ENCODE measurements around the gene ING2.

DNA sequence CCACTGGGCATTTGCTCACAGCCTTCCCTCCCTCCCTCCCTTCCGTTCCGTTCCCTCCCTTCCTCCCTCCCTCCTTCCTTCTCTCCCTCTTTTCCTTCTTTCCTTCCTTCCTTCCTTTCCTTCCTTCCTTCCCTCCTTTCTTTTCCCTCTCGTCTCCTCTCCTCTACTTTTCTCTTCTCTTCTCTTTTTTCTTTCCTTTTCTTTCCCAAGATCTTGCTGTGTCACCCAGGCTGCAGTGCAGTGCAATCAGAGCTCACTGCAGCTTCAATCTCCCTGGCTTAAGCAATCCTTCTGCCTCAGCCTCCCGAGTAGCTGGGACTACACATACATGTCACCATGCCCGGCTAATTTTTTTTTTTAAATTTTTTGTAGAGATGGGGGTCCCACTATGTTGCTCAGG is 26.7 kb upstream of the ING2 start:
- TF ChIP-seq CREB5 (CRISPR knock-in tag; IDR thresholded peaks at IDR 0.05; ENCODE audit: low read depth) = no peak
- TF ChIP-seq ZFP3 (CRISPR knock-in tag; IDR thresholded peaks at IDR 0.05) = no peak
- TF ChIP-seq, protein P1, sequence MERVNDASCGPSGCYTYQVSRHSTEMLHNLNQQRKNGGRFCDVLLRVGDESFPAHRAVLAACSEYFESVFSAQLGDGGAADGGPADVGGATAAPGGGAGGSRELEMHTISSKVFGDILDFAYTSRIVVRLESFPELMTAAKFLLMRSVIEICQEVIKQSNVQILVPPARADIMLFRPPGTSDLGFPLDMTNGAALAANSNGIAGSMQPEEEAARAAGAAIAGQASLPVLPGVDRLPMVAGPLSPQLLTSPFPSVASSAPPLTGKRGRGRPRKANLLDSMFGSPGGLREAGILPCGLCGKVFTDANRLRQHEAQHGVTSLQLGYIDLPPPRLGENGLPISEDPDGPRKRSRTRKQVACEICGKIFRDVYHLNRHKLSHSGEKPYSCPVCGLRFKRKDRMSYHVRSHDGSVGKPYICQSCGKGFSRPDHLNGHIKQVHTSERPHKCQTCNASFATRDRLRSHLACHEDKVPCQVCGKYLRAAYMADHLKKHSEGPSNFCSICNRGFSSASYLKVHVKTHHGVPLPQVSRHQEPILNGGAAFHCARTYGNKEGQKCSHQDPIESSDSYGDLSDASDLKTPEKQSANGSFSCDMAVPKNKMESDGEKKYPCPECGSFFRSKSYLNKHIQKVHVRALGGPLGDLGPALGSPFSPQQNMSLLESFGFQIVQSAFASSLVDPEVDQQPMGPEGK (CRISPR knock-in tag; IDR thresholded peaks at IDR 0.05; ENCODE audit: borderline replicate concordance) = no peak
- TF ChIP-seq GLIS3 (CRISPR knock-in tag; IDR thresholded peaks at IDR 0.05) = no peak
- TF ChIP-seq ARNTL (CRISPR knock-in tag; IDR thresholded peaks at IDR 0.05; ENCODE audit: borderline replicate concordance, low read depth) = no peak
- TF ChIP-seq TOX (CRISPR knock-in tag; IDR thresholded peaks at IDR 0.05; ENCODE audit: borderline replicate concordance) = no peak
- no peak for TF ChIP-seq PPARA (CRISPR knock-in tag; IDR thresholded peaks at IDR 0.05; ENCODE audit: borderline replicate concordance)
- TF ChIP-seq ZC3H10 (CRISPR knock-in tag; IDR thresholded peaks at IDR 0.05) = no peak
- TF ChIP-seq RARB (CRISPR knock-in tag; IDR thresholded peaks at IDR 0.05) = no peak
- TF ChIP-seq ZFP30 (CRISPR knock-in tag; IDR thresholded peaks at IDR 0.05) = no peak
- TF ChIP-seq, protein P2, sequence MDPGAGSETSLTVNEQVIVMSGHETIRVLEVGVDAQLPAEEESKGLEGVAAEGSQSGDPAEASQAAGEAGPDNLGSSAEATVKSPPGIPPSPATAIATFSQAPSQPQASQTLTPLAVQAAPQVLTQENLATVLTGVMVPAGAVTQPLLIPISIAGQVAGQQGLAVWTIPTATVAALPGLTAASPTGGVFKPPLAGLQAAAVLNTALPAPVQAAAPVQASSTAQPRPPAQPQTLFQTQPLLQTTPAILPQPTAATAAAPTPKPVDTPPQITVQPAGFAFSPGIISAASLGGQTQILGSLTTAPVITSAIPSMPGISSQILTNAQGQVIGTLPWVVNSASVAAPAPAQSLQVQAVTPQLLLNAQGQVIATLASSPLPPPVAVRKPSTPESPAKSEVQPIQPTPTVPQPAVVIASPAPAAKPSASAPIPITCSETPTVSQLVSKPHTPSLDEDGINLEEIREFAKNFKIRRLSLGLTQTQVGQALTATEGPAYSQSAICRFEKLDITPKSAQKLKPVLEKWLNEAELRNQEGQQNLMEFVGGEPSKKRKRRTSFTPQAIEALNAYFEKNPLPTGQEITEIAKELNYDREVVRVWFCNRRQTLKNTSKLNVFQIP (CRISPR knock-in tag; IDR thresholded peaks at IDR 0.05; ENCODE audit: borderline replicate concordance, low read depth) = no peak
- TF ChIP-seq CSDC2 (CRISPR knock-in tag; IDR thresholded peaks at IDR 0.05) = no peak
- TF ChIP-seq SNAI2 (CRISPR knock-in tag; IDR thresholded peaks at IDR 0.05) = no peak
- TF ChIP-seq ESRRG (CRISPR knock-in tag; IDR thresholded peaks at IDR 0.05) = no peak

All from SK-N-SH treated with all-trans-retinoic acid at 6 μM for 48 hours (cell line).